Diencephalon (tissue), 1 donor: ENCODE data around the gene DISC1. TPM values are rescaled to one million over a fixed set of nuclear protein-coding genes. Genes with fewer than 3 reads are reported as not detected.

Source experiments
- small RNA-seq: library from RNA; depleted of rRNA; stranded (forward); fragments of <200 nt; gene quantifications from one replicate; pipeline ENCODE3, GENCODE V24; 2014
- total RNA-seq: library from RNA; depleted of rRNA; stranded (reverse); fragments of >200 nt; gene quantifications from one replicate; pipeline ENCODE4 v1.2.3, GENCODE V29; 2014

The DISC1 gene
- 12.7 TPM for total RNA-seq

DNA sequence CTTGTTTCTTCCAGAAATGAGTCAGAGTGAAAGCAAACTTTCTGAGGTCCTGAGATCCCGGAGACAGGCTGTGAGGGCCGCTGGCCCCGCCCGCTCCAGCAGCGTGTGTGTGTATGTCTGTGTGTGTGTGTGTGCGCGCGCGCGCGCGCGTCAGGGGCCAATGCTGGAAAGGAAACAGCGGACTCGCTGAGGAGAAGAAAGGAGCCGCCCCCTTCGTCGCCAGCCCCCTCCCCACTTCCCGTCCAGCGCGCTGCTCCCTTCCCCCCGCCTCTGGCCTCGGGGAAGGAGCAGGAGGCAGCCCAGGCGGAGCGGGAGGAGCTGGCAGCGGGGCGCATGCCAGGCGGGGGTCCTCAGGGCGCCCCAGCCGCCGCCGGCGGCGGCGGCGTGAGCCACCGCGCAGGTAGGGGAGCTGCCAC is at the start of gene DISC1:
TSS of gene DISC1 (plus strand) at position 256 of the 416 bp plus-strand sequence. CDS start at position 334, 78 bp downstream.

Small RNA genes lying within 50 kb of the gene (small RNA-seq; reads per million reads assigned to genes)
- gene RF02102 (not detected), gene RNU5A-5P (0.69 reads per million, percentile 67 among the genes with 10 or more reads in this experiment)

Other genes with a start within 250 kb of the DISC1 start
- gene EGLN1, start 204.5 kb upstream of the DISC1 start, total RNA-seq: 90.2 TPM
- gene TSNAX, start 98.1 kb upstream of the DISC1 start, total RNA-seq: 65.0 TPM